H1 (cell line): Measurements from ENCODE around the gene CALR. TPM values are rescaled to one million over a fixed set of nuclear protein-coding genes. Genes with fewer than 3 reads are reported as not detected.

Experiments used
- CTCF ChIA-PET: fragments of 300-600 bp; sonication (Branson Sonifier 250); formaldehyde crosslinking; loops from one replicate; lab custom pipeline; 2021; ENCODE audit not compliant: partially characterized antibody; lab: Charles Lee
- POLR2A ChIA-PET: fragments of 300-600 bp; sonication (Branson Sonifier 250); formaldehyde crosslinking; loops from one replicate; lab custom pipeline; 2021; ENCODE audit warnings: inconsistent platforms; ENCODE audit not compliant: partially characterized antibody; lab: Charles Lee
- DNase-seq, 2 experiments: peaks; one replicate each; pipeline versions ENCODE4 v3.0.0 to v3.0.0-alpha.2; 2010 to 2022; ENCODE audit warnings: low spot score in 2 of 2, low read depth in 1 of 2, mixed read lengths in 1 of 2
- FAIRE-seq: peaks from 2 replicates; lab custom pipeline; 2011; peaks lifted over from hg19 to GRCh38; lab: Jason Lieb, UNC
- H2AFZ ChIP-seq: 2 replicates; pipeline ENCODE4 v1.8.1; 2012; ENCODE audit warnings: low read length, inconsistent platforms
- H2AK5ac ChIP-seq: 2 replicates; pipeline ENCODE4 v1.6.1; 2013; ENCODE audit warnings: low read depth, low read length
- H2BK120ac ChIP-seq: replicated peaks from 2 replicates; pipeline ENCODE3; 2013; ENCODE audit warnings: low read depth, low read length, inconsistent platforms
- H2BK12ac ChIP-seq: 2 replicates; pipeline ENCODE4 v1.6.1; 2013; ENCODE audit warnings: low read depth, low read length
- H2BK15ac ChIP-seq: 2 replicates; pipeline ENCODE4 v1.6.1; 2013; ENCODE audit warnings: low read length
- H2BK20ac ChIP-seq: 2 replicates; pipeline ENCODE4 v1.6.1; 2013; ENCODE audit warnings: low read length
- H2BK5ac ChIP-seq: 2 replicates; pipeline ENCODE4 v1.6.1; 2013; ENCODE audit warnings: low read depth, low read length
- H3K14ac ChIP-seq: 2 replicates; pipeline ENCODE4 v1.6.1; 2013; ENCODE audit warnings: inconsistent platforms; ENCODE audit not compliant: insufficient read length
- H3K18ac ChIP-seq: 2 replicates; pipeline ENCODE4 v1.6.1; 2013; ENCODE audit warnings: low read length; ENCODE audit errors: extremely low read depth
- H3K23ac ChIP-seq: 2 replicates; pipeline ENCODE4 v1.6.1; 2013; ENCODE audit warnings: inconsistent platforms; ENCODE audit not compliant: insufficient read length
- H3K23me2 ChIP-seq: 2 replicates; pipeline ENCODE4 v1.6.1; 2013; ENCODE audit warnings: low read depth, low read length
- H3K27ac ChIP-seq: 2 replicates; pipeline ENCODE4 v1.6.1; 2011; ENCODE audit warnings: low read depth, low read length, inconsistent platforms
- H3K27me3 ChIP-seq, 4 experiments: replicated peaks in 1 of 4; 1 replicate in 1 of 4; 2 replicates in 3 of 4; pipeline versions ENCODE4 v1.6.1 to v1.8.1; 2011 to 2013; ENCODE audit warnings: low read length in 3 of 4, mild to moderate bottlenecking in 3 of 4, inconsistent platforms in 2 of 4, mixed read lengths in 2 of 4, moderate library complexity in 1 of 4; ENCODE audit not compliant: control insufficient read depth in 3 of 4, insufficient read depth in 3 of 4; ENCODE audit errors: extremely low read depth in 1 of 4
- H3K36me3 ChIP-seq, 4 experiments: 2 replicates each; pipeline versions ENCODE4 v1.6.1 to v1.8.1; 2011 to 2013; ENCODE audit warnings: mild to moderate bottlenecking in 4 of 4, low read length in 3 of 4, moderate library complexity in 2 of 4, control low read depth in 1 of 4, inconsistent platforms in 1 of 4; ENCODE audit not compliant: insufficient read depth in 4 of 4, control insufficient read depth in 2 of 4
- H3K4ac ChIP-seq: replicated peaks from 2 replicates; pipeline ENCODE3; 2013; ENCODE audit warnings: low read length, low read depth, mixed read lengths, inconsistent platforms; ENCODE audit not compliant: insufficient read length
- H3K4me1 ChIP-seq, 4 experiments: replicated peaks in 1 of 4; 1 replicate in 1 of 4; 2 replicates in 3 of 4; pipeline versions ENCODE4 v1.6.1 to v1.8.1; 2011 to 2013; ENCODE audit warnings: low read length in 3 of 4, inconsistent platforms in 2 of 4, mixed read lengths in 1 of 4; ENCODE audit not compliant: insufficient read depth in 4 of 4, control insufficient read depth in 3 of 4
- H3K4me2 ChIP-seq, 2 experiments: 2 replicates each; pipeline versions ENCODE4 v1.6.1 to v1.8.1; 2011 to 2013; ENCODE audit warnings: low read depth in 2 of 2, low read length in 2 of 2, control low read depth in 1 of 2, inconsistent platforms in 1 of 2, mild to moderate bottlenecking in 1 of 2; ENCODE audit not compliant: insufficient read depth in 1 of 2
- H3K4me3 ChIP-seq, 4 experiments: fragments of 200-600, 300-600 bp in 1 of 4; sonication (generic), shearing (Covaris generic), sonication (Bioruptor Twin) in 1 of 4; 2 replicates each; pipeline versions ENCODE4 v1.5.1 to v1.8.1; 2011 to 2016; ENCODE audit warnings: low read length in 4 of 4, low read depth in 3 of 4, control low read depth in 2 of 4, inconsistent platforms in 2 of 4, mild to moderate bottlenecking in 2 of 4, mixed read lengths in 1 of 4, moderate library complexity in 1 of 4; ENCODE audit not compliant: insufficient read depth in 2 of 4; ENCODE audit errors: extremely low read depth in 1 of 4
- H3K56ac ChIP-seq: replicated peaks from 2 replicates; pipeline ENCODE3; 2013; ENCODE audit warnings: low read depth, mild to moderate bottlenecking, mixed read lengths, low read length, inconsistent platforms; ENCODE audit not compliant: insufficient read length
- H3K79me1 ChIP-seq: 2 replicates; pipeline ENCODE4 v1.6.1; 2013; ENCODE audit warnings: low read depth, low read length, control low read depth
- H3K79me2 ChIP-seq, 2 experiments: 2 replicates each; pipeline versions ENCODE4 v1.6.1 to v1.8.1; 2012 to 2013; ENCODE audit warnings: low read length in 2 of 2, mild to moderate bottlenecking in 2 of 2, inconsistent platforms in 1 of 2; ENCODE audit not compliant: insufficient read depth in 2 of 2, control insufficient read depth in 1 of 2
- H3K9ac ChIP-seq, 4 experiments: replicated peaks in 1 of 4; 1 replicate in 1 of 4; 2 replicates in 3 of 4; pipeline versions ENCODE4 v1.6.1 to v1.8.1; 2011 to 2013; ENCODE audit warnings: low read depth in 3 of 4, low read length in 3 of 4, control low read depth in 2 of 4, mild to moderate bottlenecking in 2 of 4, moderate library complexity in 2 of 4, inconsistent platforms in 1 of 4; ENCODE audit errors: extremely low read depth in 1 of 4
- H3K9me3 ChIP-seq, 2 experiments: 2 replicates each; pipeline versions ENCODE4 v1.6.1 to v1.8.1; 2012 to 2013; ENCODE audit warnings: mild to moderate bottlenecking in 2 of 2, moderate library complexity in 2 of 2, control low read depth in 1 of 2, inconsistent platforms in 1 of 2, low read depth in 1 of 2, low read length in 1 of 2, mixed read lengths in 1 of 2; ENCODE audit not compliant: insufficient read depth in 2 of 2
- H4K20me1 ChIP-seq, 2 experiments: replicated peaks in 1 of 2; 2 replicates each; pipeline versions ENCODE3 to v1.8.1; 2011 to 2013; ENCODE audit warnings: inconsistent platforms in 2 of 2, low read length in 2 of 2, mild to moderate bottlenecking in 1 of 2; ENCODE audit not compliant: insufficient read depth in 2 of 2, control insufficient read depth in 1 of 2
- H4K5ac ChIP-seq: 2 replicates; pipeline ENCODE4 v1.6.1; 2013; ENCODE audit warnings: low read length, low read depth, mixed read lengths, inconsistent platforms; ENCODE audit not compliant: insufficient read length
- H4K8ac ChIP-seq: 2 replicates; pipeline ENCODE4 v1.8.0; 2013; ENCODE audit warnings: mild to moderate bottlenecking, moderate library complexity, low read length, inconsistent platforms; ENCODE audit not compliant: insufficient read depth; ENCODE audit errors: extremely low read depth
- H4K91ac ChIP-seq: replicated peaks from 2 replicates; pipeline ENCODE3; 2013; ENCODE audit warnings: low read length, mixed read lengths, inconsistent platforms; ENCODE audit not compliant: insufficient read length
- CREB1 ChIP-seq: IDR thresholded peaks from 2 replicates; pipeline ENCODE4 v1.6.1; 2012; ENCODE audit warnings: inconsistent platforms
- NRF1 ChIP-seq: IDR thresholded peaks from 2 replicates; pipeline ENCODE4 v1.6.1; 2011; ENCODE audit warnings: mild to moderate bottlenecking, low read depth, low read length, improper control_type of control experiment
- RNF2 ChIP-seq: fragments of 200-900, 300-1000 bp; sonication (generic); IDR thresholded peaks from 2 replicates; pipeline ENCODE4 v1.7.1; 2016; ENCODE audit warnings: borderline replicate concordance, low read depth, mild to moderate bottlenecking, antibody characterized with exemption, low read length; ENCODE audit not compliant: poor library complexity, severe bottlenecking; ENCODE audit errors: missing control alignments
- SIN3A ChIP-seq, 2 experiments: IDR thresholded peaks in 1 of 2; conservative IDR thresholded peaks in 1 of 2; 2 replicates each; pipeline ENCODE4 v1.6.1; 2011 to 2012; ENCODE audit warnings: low read length in 2 of 2, improper control_type of control experiment in 1 of 2, low read depth in 1 of 2, mild to moderate bottlenecking in 1 of 2
- SIRT6 ChIP-seq: IDR thresholded peaks from one replicate; pipeline ENCODE4 v1.7.1; 2012; ENCODE audit warnings: low read length, inconsistent platforms
- SP1 ChIP-seq: IDR thresholded peaks from 2 replicates; pipeline ENCODE4 v1.6.1; 2011; ENCODE audit warnings: low read depth, low read length
- TAF7 ChIP-seq: optimal IDR thresholded peaks from 2 replicates; pipeline ENCODE3; 2011; ENCODE audit warnings: low read depth, mild to moderate bottlenecking, inconsistent platforms, low read length, moderate library complexity, borderline replicate concordance
- WGBS, 2 experiments: shearing (Covaris generic) in 1 of 2; methylation state at CpG; one replicate each; pipeline versions ENCODE4 v1.1.6 to v1.1.7; 2013 to 2015; ENCODE audit warnings: low lambda C conversion rate in 2 of 2, mixed read lengths in 2 of 2, inconsistent platforms in 1 of 2, low coverage in 1 of 2, missing lambda C conversion rate in 1 of 2; ENCODE audit not compliant: insufficient replicate concordance in 2 of 2, insufficient coverage in 1 of 2, insufficient read length in 1 of 2; ENCODE audit errors: extremely low coverage in 1 of 2, missing lambda C conversion rate in 1 of 2; 5-methylcytosine and 5-hydroxymethylcytosine counted together
- polyA plus RNA-seq, 7 experiments: library from polyadenylated mRNA; depleted of rRNA in 3 of 7; stranded (reverse) in 5 of 7; unstranded in 2 of 7; fragments of >200 nt in 5 of 7; fragments of 200-250 nt in 2 of 7; gene quantifications; 1 replicate in 5 of 7; 2 replicates in 1 of 7; 4 replicates in 1 of 7; pipeline versions ENCODE4 v1.2.1 to v1.2.3, GENCODE V29; 2011 to 2013; ENCODE audit warnings: missing spikeins in 2 of 7, mixed read lengths in 2 of 7
- total RNA-seq: library from RNA; stranded (reverse); fragmentation: NEBNext Ultra II Directional; extraction: Animal tissue kit (Norgen Biotek cat#: 25700); gene quantifications from 2 replicates; pipeline ENCODE4 v1.2.1, GENCODE V29; 2021

CALR gene
- total and polyA plus RNA-seq, 2 of the 8 experiments (the other 6 are each of a cell fraction or from before 2014, with no cell fraction given), result 591 to 1,155 TPM

- H3K79me2 ChIP-seq, result peaks cover 0 to 12% of the 10 kb centered on the region in 2 experiments; a peak in 1 of 4 replicates
- H3K9ac ChIP-seq, result no peak overlapping the region
- no peak overlapping the region for H3K14ac ChIP-seq
- H2AFZ ChIP-seq, result no peak overlapping the region
- no peak overlapping the region for H3K4me2 ChIP-seq
- TF ChIP-seq SIRT6 (no peak), NRF1 (no peak), TAF7 (no peak), SP1 (no peak), RNF2 (no peak), CREB1 (no peak), SIN3A (conservative IDR thresholded peaks at IDR 0.05 in 1 of 2, IDR thresholded peaks at IDR 0.05 in 1 of 2; ENCODE audit: low read depth in 1 of 2, low read length in 2 of 2) (no peak)
- peaks cover 6% of the 10 kb centered on the region; the same call in 1 of the 2 replicates for H3K79me1 ChIP-seq
- no peak overlapping the region for H3K18ac ChIP-seq
- ChIA-PET CTCF (interaction anchor here (1.5 kb wide), 1 partner anchor 9 kb away, joined by 5 read pairs; no protein-coding TSS in a partner anchor), POLR2A (interaction anchor here (1.0 to 10.5 kb wide), 3 partner anchors 11 to 44 kb away, joined by 3 to 110 read pairs (median 13); partner anchors contain the start of genes DNASE2 and KLF1)
- H4K91ac ChIP-seq, result no peak overlapping the region
- WGBS, 2 experiments, result 88% methylated on average over 5 of the region's 5 CpGs; no CpG with 5 or more reads in 1 of the 2 experiments
- no peak overlapping the region for H3K56ac ChIP-seq
- H3K9me3 ChIP-seq, result no peaks in the 10 kb centered on the region
- FAIRE-seq, result no peak
- no peak overlapping the region for H2BK120ac ChIP-seq
- peaks cover 0 to 6% (median 4%) of the 10 kb centered on the region in 4 experiments; a peak in 3 of 7 replicates for H3K4me1 ChIP-seq
- H3K27me3 ChIP-seq, result no peaks in the 10 kb centered on the region
- H4K8ac ChIP-seq, result no peak overlapping the region
- H2AK5ac ChIP-seq, result no peak overlapping the region
- peaks cover 8% of the 10 kb centered on the region; the same call in 1 of the 2 replicates for H3K23me2 ChIP-seq
- H2BK12ac ChIP-seq, result no peak overlapping the region
- H3K4ac ChIP-seq, result no peak overlapping the region
- no peak for DNase-seq
- no peak overlapping the region for H3K4me3 ChIP-seq
- H2BK5ac ChIP-seq, result no peak overlapping the region
- H2BK15ac ChIP-seq, result no peak overlapping the region
- H4K20me1 ChIP-seq, result peaks cover 5 to 8% of the 10 kb centered on the region in 2 experiments
- peaks cover 14 to 29% (median 27%) of the 10 kb centered on the region in 4 experiments for H3K36me3 ChIP-seq
- H3K27ac ChIP-seq, result no peak overlapping the region
- H3K23ac ChIP-seq, result no peak overlapping the region
- H2BK20ac ChIP-seq, result no peak overlapping the region
- no peak overlapping the region for H4K5ac ChIP-seq
These were observed 44.8 kb upstream of the CALR start for GRCh38 chr19:12893582-12893981.
